ENCODE results near the gene CAMK2A. TPM values are rescaled to one million over a fixed set of nuclear protein-coding genes. Genes with fewer than 3 reads are reported as not detected.

CAMK2A gene
- total and polyA plus RNA-seq, 11 donors, result 3.2 to 26.0 (median 15.2) TPM

GRCh38 chr5:150279330-150280020 is 10.1 kb downstream of the CAMK2A start:
- intact Hi-C loops (cut with DNase I), result loop anchor here in 4 of 10 donors (5.0 to 10.0 kb wide), 2 partner anchors 63 to 155 kb away; no protein-coding TSS in a partner anchor
- DNase-seq, result no peak
- no peak for TF ChIP-seq POLR2A (IDR thresholded peaks at IDR 0.05)
- TF ChIP-seq, protein P1, sequence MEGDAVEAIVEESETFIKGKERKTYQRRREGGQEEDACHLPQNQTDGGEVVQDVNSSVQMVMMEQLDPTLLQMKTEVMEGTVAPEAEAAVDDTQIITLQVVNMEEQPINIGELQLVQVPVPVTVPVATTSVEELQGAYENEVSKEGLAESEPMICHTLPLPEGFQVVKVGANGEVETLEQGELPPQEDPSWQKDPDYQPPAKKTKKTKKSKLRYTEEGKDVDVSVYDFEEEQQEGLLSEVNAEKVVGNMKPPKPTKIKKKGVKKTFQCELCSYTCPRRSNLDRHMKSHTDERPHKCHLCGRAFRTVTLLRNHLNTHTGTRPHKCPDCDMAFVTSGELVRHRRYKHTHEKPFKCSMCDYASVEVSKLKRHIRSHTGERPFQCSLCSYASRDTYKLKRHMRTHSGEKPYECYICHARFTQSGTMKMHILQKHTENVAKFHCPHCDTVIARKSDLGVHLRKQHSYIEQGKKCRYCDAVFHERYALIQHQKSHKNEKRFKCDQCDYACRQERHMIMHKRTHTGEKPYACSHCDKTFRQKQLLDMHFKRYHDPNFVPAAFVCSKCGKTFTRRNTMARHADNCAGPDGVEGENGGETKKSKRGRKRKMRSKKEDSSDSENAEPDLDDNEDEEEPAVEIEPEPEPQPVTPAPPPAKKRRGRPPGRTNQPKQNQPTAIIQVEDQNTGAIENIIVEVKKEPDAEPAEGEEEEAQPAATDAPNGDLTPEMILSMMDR (IDR thresholded peaks at IDR 0.05), result no peak
- H3K27me3 ChIP-seq, result no peaks in the 10 kb centered on the region
- H3K9me3 ChIP-seq, result no peaks in the 10 kb centered on the region
- WGBS, 4 donors, result 79 to 86% (median 81%) methylated on average over 13 of the region's 13 CpGs
- H3K4me1 ChIP-seq, result no peaks in the 10 kb centered on the region
- no peak for ATAC-seq
- H3K36me3 ChIP-seq, result no peaks in the 10 kb centered on the region
- no peak overlapping the region for H3K27ac ChIP-seq
- H3K4me3 ChIP-seq, result no peak overlapping the region

- DNase-seq (no peak), ATAC-seq (no peak)
- no peaks in the 10 kb centered on the region for H3K4me1 ChIP-seq
- H3K4me3 ChIP-seq, result no peak overlapping the region
- no peak overlapping the region for H3K27ac ChIP-seq
- TF ChIP-seq, protein P1 (IDR thresholded peaks at IDR 0.05), result no peak
- TF ChIP-seq POLR2A (IDR thresholded peaks at IDR 0.05), result no peak
- no peaks in the 10 kb centered on the region for H3K9me3 ChIP-seq
- intact Hi-C loops (cut with DNase I), result loop anchor here in 4 of 10 donors (5.0 to 10.0 kb wide), 2 partner anchors 63 to 156 kb away; no protein-coding TSS in a partner anchor
- no peaks in the 10 kb centered on the region for H3K36me3 ChIP-seq
- no peaks in the 10 kb centered on the region for H3K27me3 ChIP-seq
- WGBS, 4 donors, result 86 to 90% (median 88%) methylated on average over 6 of the region's 6 CpGs
Observed at GRCh38 chr5:150278916-150279315, 10.7 kb downstream of the CAMK2A start.

DNA sequence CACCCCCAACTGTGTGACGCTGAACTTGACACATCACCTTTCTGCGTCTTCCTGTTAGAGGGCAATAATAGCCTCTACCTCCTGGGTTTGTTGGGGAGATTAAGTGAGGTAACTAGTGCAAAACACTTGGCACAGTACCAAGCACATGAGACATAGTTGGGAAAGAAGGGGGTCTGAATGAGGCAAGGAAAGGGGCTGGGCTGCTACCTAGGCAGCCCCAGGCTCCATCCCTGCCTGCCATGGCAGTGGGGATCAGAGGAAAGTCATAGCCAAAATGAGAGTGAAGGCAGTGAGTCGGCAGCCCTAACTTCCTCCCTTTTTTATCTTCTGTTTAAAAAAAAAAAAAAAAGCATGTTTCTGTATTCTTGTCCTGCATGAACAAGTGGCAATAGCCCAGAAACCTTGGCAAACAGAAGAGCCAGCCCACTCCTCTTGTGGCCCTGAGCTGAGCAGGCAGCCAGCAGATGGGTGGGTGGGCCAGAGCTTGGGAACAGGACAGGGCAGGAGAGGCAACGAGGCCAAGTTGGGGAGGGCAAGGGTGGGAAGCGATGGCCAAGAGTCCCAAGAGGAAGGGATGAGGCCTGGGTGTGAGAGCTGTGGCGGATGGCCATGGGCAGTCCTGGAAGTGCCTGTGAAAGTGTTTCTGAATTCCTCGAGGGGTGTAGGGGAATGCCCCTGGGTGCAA is 11.4 kb downstream of the CAMK2A start:
- Histone ChIP-seq H3K4me3 (no peak overlapping the region), H3K9me3 (no peaks in the 10 kb centered on the region), H3K27me3 (no peaks in the 10 kb centered on the region), H3K4me1 (no peaks in the 10 kb centered on the region), H3K36me3 (no peaks in the 10 kb centered on the region), H3K27ac (no peak overlapping the region)
- DNase-seq, result no peak
- TF ChIP-seq, protein P1 (IDR thresholded peaks at IDR 0.05), result no peak
- TF ChIP-seq POLR2A (IDR thresholded peaks at IDR 0.05), result no peak
- intact Hi-C loops (cut with DNase I), result loop anchor here in 4 of 10 donors (5.0 to 10.0 kb wide), 2 partner anchors 64 to 157 kb away; no protein-coding TSS in a partner anchor
- no peak for ATAC-seq
- WGBS, 4 donors, result 68 to 74% (median 72%) methylated on average over 7 of the region's 7 CpGs

DNA sequence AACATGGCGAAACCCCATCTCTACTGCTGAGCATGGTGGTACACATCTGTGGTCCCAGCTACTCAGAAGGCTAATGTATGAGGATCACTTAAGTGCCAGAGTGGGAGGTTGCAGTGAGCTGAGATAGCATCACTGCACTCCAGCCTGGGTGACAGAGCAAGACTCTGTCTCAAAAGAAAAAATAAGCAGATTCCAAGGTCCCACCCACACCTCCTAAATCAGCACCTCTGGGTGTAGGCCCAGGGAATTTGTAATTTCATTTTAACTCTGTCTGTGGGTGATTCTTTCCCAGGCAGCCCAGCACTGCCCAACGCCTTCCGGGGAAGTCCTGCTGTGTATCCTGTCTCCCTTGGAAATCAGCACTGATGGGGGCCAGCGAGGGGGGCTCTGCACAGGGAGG is 12.5 kb downstream of the CAMK2A start:
- 67 to 80% (median 78%) methylated on average over 4 of the region's 4 CpGs for WGBS, 4 donors
- Histone ChIP-seq H3K27ac (no peak overlapping the region), H3K27me3 (no peaks in the 10 kb centered on the region), H3K4me1 (no peaks in the 10 kb centered on the region), H3K9me3 (no peaks in the 10 kb centered on the region), H3K4me3 (no peak overlapping the region), H3K36me3 (no peaks in the 10 kb centered on the region)
- intact Hi-C loops (cut with DNase I), result loop anchor here in 4 of 10 donors (5.0 to 10.0 kb wide), 2 partner anchors 65 to 158 kb away; no protein-coding TSS in a partner anchor
- TF ChIP-seq POLR2A (IDR thresholded peaks at IDR 0.05), result no peak
- TF ChIP-seq, protein P1 (IDR thresholded peaks at IDR 0.05), result no peak
- DNase-seq (no peak), ATAC-seq (no peak)
